GM12873 (cell line): Measurements from ENCODE around the gene TRIM39.

Source experiments
- CTCF ChIP-seq: IDR thresholded peaks from 2 replicates; pipeline ENCODE4 v1.5.1; 2012; ENCODE audit warnings: low read depth, mild to moderate bottlenecking, moderate library complexity, low read length, control low read depth; ENCODE audit not compliant: insufficient read depth; ENCODE audit errors: missing control alignments

The TRIM39 gene

GRCh38 chr6:30326526-30327231 is at the start of gene TRIM39:
Gene TRIM39 (plus strand): TSS chr6:30326927. CDS start chr6:30329318, 2,391 bp downstream.
- TF ChIP-seq CTCF = no peak

- TF ChIP-seq CTCF = no peak
Measured at GRCh38 chr6:30282522-30282921, 44.2 kb upstream of the TRIM39 start.

GRCh38 chr6:30283761-30284160 is 43.0 kb upstream of the TRIM39 start:
- TF ChIP-seq CTCF = no peak

GRCh38 chr6:30287139-30287538 is 39.6 kb upstream of the TRIM39 start:
- no peak for TF ChIP-seq CTCF

- no peak for TF ChIP-seq CTCF
Measured at GRCh38 chr6:30295837-30296236, 30.9 kb upstream of the TRIM39 start.

GRCh38 chr6:30304002-30304401 is 22.7 kb upstream of the TRIM39 start:
- no peak for TF ChIP-seq CTCF

GRCh38 chr6:30311101-30311500 is 15.6 kb upstream of the TRIM39 start:
- no peak for TF ChIP-seq CTCF
